Immature natural killer cell (primary cell): ENCODE data around the gene CEP72. TPM values are rescaled to one million over a fixed set of nuclear protein-coding genes. Genes with fewer than 3 reads are reported as not detected.
"Not testable (repeated sequence)": the region's sequence is repeated elsewhere in the genome, so short reads cannot be mapped to it uniquely, and the experiment has no call there.

Experiments used
- DNase-seq, 3 donors: peaks; one replicate each; pipeline ENCODE4 v3.0.0; 2022; ENCODE audit warnings: mixed read lengths in 1 of 3
- H3K27ac Mint-ChIP-seq, 6 donors: one replicate each; pipeline ENCODE4 v1.8.0; 2020; ENCODE audit warnings: mixed read lengths in 6 of 6, mild to moderate bottlenecking in 5 of 6, inconsistent platforms in 4 of 6, moderate library complexity in 3 of 6
- H3K27me3 Mint-ChIP-seq, 3 donors: one replicate each; pipeline ENCODE4 v1.8.0; 2020 to 2021; ENCODE audit warnings: low read depth in 3 of 3, mild to moderate bottlenecking in 3 of 3, mixed read lengths in 3 of 3, moderate library complexity in 3 of 3, inconsistent platforms in 1 of 3
- H3K36me3 Mint-ChIP-seq, 3 donors: one replicate each; pipeline ENCODE4 v1.8.0; 2020; ENCODE audit warnings: mixed read lengths in 3 of 3, inconsistent platforms in 2 of 3, mild to moderate bottlenecking in 2 of 3
- H3K4me1 Mint-ChIP-seq, 2 donors: one replicate each; pipeline ENCODE4 v1.8.0; 2020; ENCODE audit warnings: inconsistent platforms in 2 of 2, mild to moderate bottlenecking in 2 of 2, mixed read lengths in 2 of 2, moderate library complexity in 1 of 2
- H3K4me3 Mint-ChIP-seq, 5 donors: one replicate each; pipeline ENCODE4 v1.8.0; 2020; ENCODE audit warnings: mild to moderate bottlenecking in 5 of 5, mixed read lengths in 5 of 5, inconsistent platforms in 3 of 5, moderate library complexity in 3 of 5
- H3K9me3 Mint-ChIP-seq, 6 donors: one replicate each; pipeline ENCODE4 v1.8.0; 2020; ENCODE audit warnings: mild to moderate bottlenecking in 6 of 6, mixed read lengths in 6 of 6, inconsistent platforms in 4 of 6, moderate library complexity in 3 of 6
- polyA plus RNA-seq, 3 donors: library from polyadenylated mRNA; unstranded; fragments of 300-500 nt; fragmentation: Illumina TruSeq; gene quantifications; one replicate each; pipeline ENCODE4 v1.2.3, GENCODE V29; 2021

CEP72 gene
- polyA plus RNA-seq, 3 donors from 2014 or later, result 1.9 to 4.0 (median 2.5) TPM

- Mint-ChIP-seq H3K4me3 (no peak overlapping the region), H3K27ac (no peak overlapping the region), H3K4me1 (peaks cover 5 to 6% of the 10 kb centered on the region in 2 donors), H3K36me3 (no peaks in the 10 kb centered on the region), H3K9me3 (no peaks in the 10 kb centered on the region), H3K27me3 (peaks cover 2 to 8% (median 5%) of the 10 kb centered on the region in 3 donors)
- no peak for DNase-seq
Observed at GRCh38 chr5:675871-676698, 63.9 kb downstream of the CEP72 start.

- no peak for DNase-seq
- Mint-ChIP-seq H3K4me1 (peaks cover 5 to 6% of the 10 kb centered on the region in 2 donors), H3K27ac (no peak overlapping the region), H3K27me3 (peaks cover 2 to 8% (median 5%) of the 10 kb centered on the region in 3 donors), H3K4me3 (no peak overlapping the region), H3K36me3 (no peaks in the 10 kb centered on the region), H3K9me3 (no peaks in the 10 kb centered on the region)
Observed at GRCh38 chr5:676699-677076, 64.5 kb downstream of the CEP72 start.

- H3K27ac Mint-ChIP-seq, result no peak overlapping the region
- no peak overlapping the region for H3K4me3 Mint-ChIP-seq
- H3K27me3 Mint-ChIP-seq, result peaks cover 2 to 8% (median 5%) of the 10 kb centered on the region in 3 donors
- H3K4me1 Mint-ChIP-seq, result peaks cover 5 to 6% of the 10 kb centered on the region in 2 donors
- no peak for DNase-seq
- no peaks in the 10 kb centered on the region for H3K36me3 Mint-ChIP-seq
- no peaks in the 10 kb centered on the region for H3K9me3 Mint-ChIP-seq
Observed at GRCh38 chr5:677131-678101, 65.3 kb downstream of the CEP72 start.

GRCh38 chr5:678521-678920 is 66.4 kb downstream of the CEP72 start:
- DNase-seq, H3K36me3 Mint-ChIP-seq, H3K27ac Mint-ChIP-seq, H3K4me1 Mint-ChIP-seq, H3K27me3 Mint-ChIP-seq, H3K9me3 Mint-ChIP-seq, H3K4me3 Mint-ChIP-seq: not testable (repeated sequence)

GRCh38 chr5:679166-679895 is 67.2 kb downstream of the CEP72 start:
- not testable (repeated sequence) for H3K36me3 Mint-ChIP-seq, H3K4me1 Mint-ChIP-seq, DNase-seq, H3K27me3 Mint-ChIP-seq, H3K4me3 Mint-ChIP-seq, H3K27ac Mint-ChIP-seq, H3K9me3 Mint-ChIP-seq

GRCh38 chr5:680118-680795 is 68.1 kb downstream of the CEP72 start:
- H3K27ac Mint-ChIP-seq, H3K27me3 Mint-ChIP-seq, DNase-seq, H3K9me3 Mint-ChIP-seq, H3K4me1 Mint-ChIP-seq, H3K36me3 Mint-ChIP-seq, H3K4me3 Mint-ChIP-seq: not testable (repeated sequence)

GRCh38 chr5:680836-681235 is 68.7 kb downstream of the CEP72 start:
- H3K36me3 Mint-ChIP-seq, H3K4me1 Mint-ChIP-seq, H3K27ac Mint-ChIP-seq, H3K27me3 Mint-ChIP-seq, DNase-seq, H3K4me3 Mint-ChIP-seq, H3K9me3 Mint-ChIP-seq: not testable (repeated sequence)

- not testable (repeated sequence) for H3K4me1 Mint-ChIP-seq, H3K4me3 Mint-ChIP-seq, H3K27ac Mint-ChIP-seq, H3K9me3 Mint-ChIP-seq, H3K36me3 Mint-ChIP-seq, DNase-seq, H3K27me3 Mint-ChIP-seq
Observed at GRCh38 chr5:681317-682191, 69.4 kb downstream of the CEP72 start.

- DNase-seq, H3K4me3 Mint-ChIP-seq, H3K36me3 Mint-ChIP-seq, H3K9me3 Mint-ChIP-seq, H3K27me3 Mint-ChIP-seq, H3K27ac Mint-ChIP-seq, H3K4me1 Mint-ChIP-seq: not testable (repeated sequence)
Observed at GRCh38 chr5:682216-682615, 70.1 kb downstream of the CEP72 start.

GRCh38 chr5:682651-683358 is 70.7 kb downstream of the CEP72 start:
- H3K4me3 Mint-ChIP-seq, result not testable (repeated sequence)

GRCh38 chr5:683551-684481 is 71.7 kb downstream of the CEP72 start:
- Mint-ChIP-seq H3K27me3 (no peaks in the 10 kb centered on the region), H3K36me3 (no peaks in the 10 kb centered on the region), H3K9me3 (no peaks in the 10 kb centered on the region), H3K4me3 (no peak overlapping the region), H3K27ac (no peak overlapping the region), H3K4me1 (no peaks in the 10 kb centered on the region)
- no peak for DNase-seq

More at GRCh38 chr5:682651-683358, 70.7 kb downstream of the CEP72 start:
- H3K9me3 Mint-ChIP-seq, H3K36me3 Mint-ChIP-seq, H3K4me1 Mint-ChIP-seq, DNase-seq, H3K27ac Mint-ChIP-seq, H3K27me3 Mint-ChIP-seq: not testable (repeated sequence)
